Lung (tissue), 12 donors: ENCODE results near the gene OGFOD3. TPM values are rescaled to one million over a fixed set of nuclear protein-coding genes. Genes with fewer than 3 reads are reported as not detected.

Experiments used
- ATAC-seq: fragments of 200-7000 bp; cut with Tn5 transposase; one replicate; pipeline ENCODE4 v1.9.1; 2020; ENCODE audit warnings: moderate number of reproducible peaks; ENCODE audit not compliant: insufficient read depth, low FRiP score
- DNase-seq, 3 donors: peaks; one replicate each; pipeline ENCODE4 v3.0.0-alpha.2; 2013 to 2017
- H3K27ac ChIP-seq, 2 donors: one replicate each; pipeline ENCODE4 v1.5.1; 2013; ENCODE audit warnings: mild to moderate bottlenecking in 2 of 2, moderate library complexity in 2 of 2, control low read depth in 1 of 2, inconsistent platforms in 1 of 2, low read depth in 1 of 2, low read length in 1 of 2
- H3K27me3 ChIP-seq, 3 donors: one replicate each; pipeline ENCODE4 v1.5.1; 2013; ENCODE audit warnings: low read length in 2 of 3; ENCODE audit not compliant: control insufficient read depth in 3 of 3, insufficient read depth in 3 of 3
- H3K36me3 ChIP-seq, 4 donors: one replicate each; pipeline ENCODE4 v1.5.1; 2013; ENCODE audit warnings: low read length in 4 of 4, mild to moderate bottlenecking in 1 of 4, moderate library complexity in 1 of 4; ENCODE audit not compliant: control insufficient read depth in 4 of 4, insufficient read depth in 4 of 4
- H3K4me1 ChIP-seq, 5 donors: one replicate each; pipeline ENCODE4 v1.5.1; 2013; ENCODE audit warnings: low read length in 5 of 5, mild to moderate bottlenecking in 2 of 5, moderate library complexity in 1 of 5; ENCODE audit not compliant: control insufficient read depth in 5 of 5, insufficient read depth in 5 of 5
- H3K4me3 ChIP-seq: one replicate; pipeline ENCODE4 v1.5.1; 2013; ENCODE audit warnings: mild to moderate bottlenecking, control low read depth, moderate library complexity
- H3K9ac ChIP-seq, 2 donors: one replicate each; pipeline ENCODE4 v1.5.1; 2013; ENCODE audit warnings: low read length in 2 of 2, control low read depth in 1 of 2; ENCODE audit not compliant: insufficient read depth in 1 of 2
- H3K9me3 ChIP-seq, 4 donors: one replicate each; pipeline ENCODE4 v1.5.1; 2013; ENCODE audit warnings: low read length in 3 of 4, mild to moderate bottlenecking in 1 of 4, moderate library complexity in 1 of 4; ENCODE audit not compliant: control insufficient read depth in 4 of 4, insufficient read depth in 3 of 4
- WGBS, 2 donors: extraction: QIAGEN DNeasy Blood & Tissue Kit; methylation state at CpG; one replicate each; pipeline ENCODE4 v1.1.7; 2013; 5-methylcytosine and 5-hydroxymethylcytosine counted together
- polyA plus RNA-seq, 2 donors: library from polyadenylated mRNA; stranded (reverse); fragments of 200-250 nt; gene quantifications; one replicate each; pipeline ENCODE4 v1.2.1, GENCODE V29; 2013
- total RNA-seq, 2 donors: library from RNA; depleted of rRNA in 1 of 2; stranded (reverse); fragments of >200 nt in 1 of 2; gene quantifications; one replicate each; pipeline ENCODE4 v1.2.1, GENCODE V29; 2014 to 2021
- TF ChIP-seq, protein P1 (sequence below): IDR thresholded peaks from 2 replicates; pipeline ENCODE4 v1.5.1; 2012; ENCODE audit warnings: mild to moderate bottlenecking; ENCODE audit errors: control extremely low read depth, extremely low read depth
- donor health status: control.
- donor health status: control.
- donor health status: Bipolar disorder and iron deficiency.
- donor health status: healthy.
- donor health status: DM: yes; HTN: yes; CAD: no.

OGFOD3 gene
- total and polyA plus RNA-seq, 4 donors = 20.6 to 41.6 (median 29.8) TPM

GRCh38 chr17:82411396-82412053, 6.9 kb downstream of the OGFOD3 start:
- no peaks in the 10 kb centered on the region for H3K9me3 ChIP-seq
- no peak overlapping the region for H3K27ac ChIP-seq
- ATAC-seq = no peak
- TF ChIP-seq, protein P1, sequence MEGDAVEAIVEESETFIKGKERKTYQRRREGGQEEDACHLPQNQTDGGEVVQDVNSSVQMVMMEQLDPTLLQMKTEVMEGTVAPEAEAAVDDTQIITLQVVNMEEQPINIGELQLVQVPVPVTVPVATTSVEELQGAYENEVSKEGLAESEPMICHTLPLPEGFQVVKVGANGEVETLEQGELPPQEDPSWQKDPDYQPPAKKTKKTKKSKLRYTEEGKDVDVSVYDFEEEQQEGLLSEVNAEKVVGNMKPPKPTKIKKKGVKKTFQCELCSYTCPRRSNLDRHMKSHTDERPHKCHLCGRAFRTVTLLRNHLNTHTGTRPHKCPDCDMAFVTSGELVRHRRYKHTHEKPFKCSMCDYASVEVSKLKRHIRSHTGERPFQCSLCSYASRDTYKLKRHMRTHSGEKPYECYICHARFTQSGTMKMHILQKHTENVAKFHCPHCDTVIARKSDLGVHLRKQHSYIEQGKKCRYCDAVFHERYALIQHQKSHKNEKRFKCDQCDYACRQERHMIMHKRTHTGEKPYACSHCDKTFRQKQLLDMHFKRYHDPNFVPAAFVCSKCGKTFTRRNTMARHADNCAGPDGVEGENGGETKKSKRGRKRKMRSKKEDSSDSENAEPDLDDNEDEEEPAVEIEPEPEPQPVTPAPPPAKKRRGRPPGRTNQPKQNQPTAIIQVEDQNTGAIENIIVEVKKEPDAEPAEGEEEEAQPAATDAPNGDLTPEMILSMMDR = no peak
- 96 to 97% methylated on average over 24 of the region's 24 CpGs for WGBS, 2 donors
- no peak overlapping the region for H3K4me3 ChIP-seq
- no peaks in the 10 kb centered on the region for H3K27me3 ChIP-seq
- peaks cover 0 to 19% (median 0%) of the 10 kb centered on the region in 4 donors for H3K36me3 ChIP-seq
- peaks cover 0 to 4% (median 0%) of the 10 kb centered on the region in 5 donors for H3K4me1 ChIP-seq
- H3K9ac ChIP-seq = no peak overlapping the region
- DNase-seq = no peak

DNA sequence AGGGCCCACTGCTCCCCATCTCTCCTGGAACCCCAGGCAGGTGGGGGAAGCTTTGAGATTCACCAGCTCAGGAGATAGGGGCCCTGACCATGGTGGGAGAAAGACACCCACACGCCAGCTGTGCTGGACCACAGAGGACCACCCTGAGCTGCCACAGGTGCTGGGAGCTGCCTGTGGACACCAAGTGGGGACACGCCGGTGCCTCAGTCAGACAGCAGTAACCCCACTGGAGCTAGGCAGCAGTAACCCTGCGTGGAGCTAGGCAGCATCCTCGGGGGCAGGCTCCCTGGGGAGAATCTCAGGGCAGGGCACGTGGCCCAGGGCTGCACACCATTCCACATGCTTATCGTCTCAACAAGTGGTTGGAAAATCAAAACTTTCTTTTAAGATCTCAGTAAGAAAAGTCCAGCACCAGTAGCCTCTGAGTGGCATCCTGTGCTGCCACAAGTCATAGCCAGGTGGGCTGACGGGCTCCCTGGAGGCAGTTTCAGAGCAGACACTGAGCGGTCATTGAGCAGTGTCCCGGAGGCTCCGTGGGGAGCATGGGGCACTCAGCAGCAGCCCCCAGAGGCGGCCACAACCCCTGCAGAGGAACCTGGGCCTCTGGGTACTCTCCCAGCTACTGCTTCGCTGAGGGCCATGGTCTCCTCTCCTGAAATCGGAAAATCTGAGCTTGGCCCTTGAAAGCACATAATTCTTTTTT, 8.2 kb downstream of the OGFOD3 start:
- DNase-seq (no peak), ATAC-seq (no peak)
- H3K27ac ChIP-seq = no peak overlapping the region
- TF ChIP-seq, protein P1 = no peak
- H3K9me3 ChIP-seq = no peaks in the 10 kb centered on the region
- H3K36me3 ChIP-seq = peaks cover 0 to 19% (median 0%) of the 10 kb centered on the region in 4 donors
- 89 to 94% methylated on average over 14 of the region's 14 CpGs for WGBS, 2 donors
- peaks cover 0 to 4% (median 0%) of the 10 kb centered on the region in 5 donors for H3K4me1 ChIP-seq
- H3K27me3 ChIP-seq = no peaks in the 10 kb centered on the region
- no peak overlapping the region for H3K9ac ChIP-seq
- no peak overlapping the region for H3K4me3 ChIP-seq

GRCh38 chr17:82408938-82409318, 9.5 kb downstream of the OGFOD3 start:
- peaks cover 0 to 23% (median 0%) of the 10 kb centered on the region in 4 donors for H3K36me3 ChIP-seq
- no peak for ATAC-seq
- no peaks in the 10 kb centered on the region for H3K27me3 ChIP-seq
- no peaks in the 10 kb centered on the region for H3K4me1 ChIP-seq
- 95% methylated on average over 21 of the region's 21 CpGs for WGBS, 2 donors
- H3K27ac ChIP-seq = no peak overlapping the region
- no peak overlapping the region for H3K9ac ChIP-seq
- DNase-seq = no peak
- no peaks in the 10 kb centered on the region for H3K9me3 ChIP-seq
- H3K4me3 ChIP-seq = no peak overlapping the region
- TF ChIP-seq, protein P1 = no peak
